Adrenal gland (tissue), 19 donors: Measurements from ENCODE around the gene RBM8A. TPM values are rescaled to one million over a fixed set of nuclear protein-coding genes. Genes with fewer than 3 reads are reported as not detected.
A peak's percentile ranks its signal among the peaks of the same experiment; 100 is the strongest.

Experiments
- DNase-seq, 7 donors: peaks; one replicate each; pipeline ENCODE4 v3.0.0-alpha.2; 2019 to 2020
- H3K27ac ChIP-seq, 5 donors: fragments of 200-600 bp; sonication (generic) in 4 of 5; 1 replicate in 3 of 5; 2 replicates in 2 of 5; pipeline versions ENCODE4 v1.5.1 to v1.8.0; 2016 to 2020; ENCODE audit warnings: mild to moderate bottlenecking in 1 of 5
- H3K27me3 ChIP-seq: fragments of 200-600 bp; 2 replicates; pipeline ENCODE4 v1.8.0; 2021
- H3K36me3 ChIP-seq, 2 donors: fragments of 200-600 bp; replicated peaks in 1 of 2; 1 replicate in 1 of 2; 2 replicates in 1 of 2; pipeline versions ENCODE4 v1.5.1 to v1.8.0; 2018 to 2022
- H3K4me1 ChIP-seq, 2 donors: fragments of 200-600 bp; replicated peaks in 1 of 2; 1 replicate in 1 of 2; 2 replicates in 1 of 2; pipeline versions ENCODE4 v1.5.1 to v1.8.0; 2018 to 2021
- H3K4me3 ChIP-seq, 4 donors: fragments of 200-600 bp; sonication (generic) in 3 of 4; one replicate each; pipeline ENCODE4 v1.5.1; 2016 to 2018
- H3K9me3 ChIP-seq, 3 donors: fragments of 200-600 bp; sonication (generic) in 1 of 3; replicated peaks in 1 of 3; 1 replicate in 2 of 3; 2 replicates in 1 of 3; pipeline versions ENCODE4 v1.5.1 to v1.8.0; 2016 to 2021
- POLR2A ChIP-seq, 2 donors: fragments of 450-650 bp; IDR thresholded peaks; one replicate each; pipeline ENCODE4 v1.6.1; 2017; ENCODE audit warnings: antibody characterized with exemption in 2 of 2, mild to moderate bottlenecking in 2 of 2, moderate library complexity in 1 of 2
- WGBS, 4 donors: extraction: QIAGEN DNeasy Blood & Tissue Kit in 2 of 4; methylation state at CpG; one replicate each; pipeline versions ENCODE4 v1.1.5 to v1.1.7; 2013 to 2017; 5-methylcytosine and 5-hydroxymethylcytosine counted together
- intact Hi-C, 2 donors: fragments of 100-400 bp; cut with DNase I; formaldehyde crosslinking; loops; one replicate each; pipeline versions ENCODE4 v1.14.1 to v1.15.0; 2022 to 2023
- long read RNA-seq, 10 donors: library from polyadenylated mRNA in 3 of 10; unstranded in 2 of 10; stranded (forward) in 1 of 10; transcript quantifications; one replicate each; pipeline ENCODE4 v2.0.0 and lab custom pipeline, GENCODE V29; 2021 to 2026
- polyA plus RNA-seq, 3 donors: library from polyadenylated mRNA; stranded (reverse); fragments of 200-250 nt in 2 of 3; fragments of 350-450 nt in 1 of 3; fragmentation: Illumina TruSeq in 1 of 3; extraction: RNeasy Lipid Tissue Mini Kit (QIAGEN cat#74804) in 1 of 3; gene quantifications; one replicate each; pipeline ENCODE4 v1.2.3, GENCODE V29; 2013 to 2014
- total RNA-seq, 9 donors: library from RNA; depleted of rRNA in 4 of 9; stranded (reverse); fragments of >200 nt in 4 of 9; fragments of 120-200 nt in 1 of 9; fragmentation: NEBNext Ultra II Directional in 1 of 9; extraction: Animal tissue kit (Norgen Biotek cat#: 25700) in 1 of 9; gene quantifications; one replicate each; pipeline versions ENCODE4 v1.1.0 to v1.2.4, GENCODE V29; 2013 to 2023
- TF ChIP-seq, protein P1 (sequence below), 6 experiments: fragments of 450-650 bp in 4 of 6; fragments of 200-600 bp in 2 of 6; sonication (generic) in 1 of 6; IDR thresholded peaks; 1 replicate in 5 of 6; 2 replicates in 1 of 6; pipeline versions ENCODE4 v1.5.1 to v1.8.0; 2016 to 2021; ENCODE audit warnings: antibody characterized with exemption in 6 of 6, mild to moderate bottlenecking in 2 of 6, moderate library complexity in 1 of 6
- donor health status: healthy with polysubstance abuse.
- donor health status: Bipolar disorder and iron deficiency.
- donor health status: DM: yes; HTN: yes; CAD: no.
- donor health status: DM: no; HTN: no; CAD: no.
- donor health status: DM: no; HTN: no; CAD: no.
- donor health status: DM: yes; HTN: yes; CAD: no.

Gene RBM8A
- 100 to 1,000 TPM in 6 of 9 donors, 10 to 100 TPM in 3; 68.9 to 171 (median 116) TPM for total RNA-seq
- 100 to 1,000 TPM in 2 of 3 donors, 10 to 100 TPM in 1; 61.5 to 223 (median 102) TPM for polyA plus RNA-seq
- long read RNA-seq, donor 1, full-length matches to known transcripts: 65 of 95 reads
- long read RNA-seq, donor 1, partial matches to known transcripts: 16 of 95 reads
- long read RNA-seq, donor 1, other reads (novel, unspliced or antisense): 14 of 95 reads
- long read RNA-seq, donor 2, full-length matches to known transcripts: 41 of 54 reads
- long read RNA-seq, donor 2, partial matches to known transcripts: 13 of 54 reads
- long read RNA-seq, donor 2, other reads (novel, unspliced or antisense): 0 of 54 reads
- long read RNA-seq, donor 3, full-length matches to known transcripts: 47 of 57 reads
- long read RNA-seq, donor 3, partial matches to known transcripts: 5 of 57 reads
- long read RNA-seq, donor 3, other reads (novel, unspliced or antisense): 5 of 57 reads
- long read RNA-seq, donor 4, full-length matches to known transcripts: 45 of 53 reads
- long read RNA-seq, donor 4, partial matches to known transcripts: 7 of 53 reads
- long read RNA-seq, donor 4, other reads (novel, unspliced or antisense): 1 of 53 reads
- long read RNA-seq, donor 5, full-length matches to known transcripts: 80 of 93 reads
- long read RNA-seq, donor 5, partial matches to known transcripts: 8 of 93 reads
- long read RNA-seq, donor 5, other reads (novel, unspliced or antisense): 5 of 93 reads
- long read RNA-seq, donor 6, full-length matches to known transcripts: 24 of 44 reads
- long read RNA-seq, donor 6, partial matches to known transcripts: 17 of 44 reads
- long read RNA-seq, donor 6, other reads (novel, unspliced or antisense): 3 of 44 reads
- long read RNA-seq, donor 7, full-length matches to known transcripts: 19 of 33 reads
- long read RNA-seq, donor 7, partial matches to known transcripts: 7 of 33 reads
- long read RNA-seq, donor 7, other reads (novel, unspliced or antisense): 7 of 33 reads
- long read RNA-seq, donor 8, full-length matches to known transcripts: 78 of 101 reads
- long read RNA-seq, donor 8, partial matches to known transcripts: 11 of 101 reads
- long read RNA-seq, donor 8, other reads (novel, unspliced or antisense): 12 of 101 reads
- long read RNA-seq, donor 9, full-length matches to known transcripts: 34 of 47 reads
- long read RNA-seq, donor 9, partial matches to known transcripts: 13 of 47 reads
- long read RNA-seq, donor 9, other reads (novel, unspliced or antisense): 0 of 47 reads
- long read RNA-seq, donor 10, full-length matches to known transcripts: 21 of 44 reads
- long read RNA-seq, donor 10, partial matches to known transcripts: 23 of 44 reads
- long read RNA-seq, donor 10, other reads (novel, unspliced or antisense): 0 of 44 reads

- Histone ChIP-seq H3K9me3 (no peaks in the 10 kb centered on the region), H3K27me3 (no peaks in the 10 kb centered on the region), H3K27ac (peak within 1 kb of the TSS; percentile 89 to 96 (median 91)), H3K4me1 (peaks cover 8 to 23% of the 10 kb centered on the region in 2 donors), H3K4me3 (peak within 1 kb of the TSS; percentile 56 to 96 (median 84)), H3K36me3 (peaks cover 0 to 26% of the 10 kb centered on the region in 2 donors)
- TF ChIP-seq, protein P1, sequence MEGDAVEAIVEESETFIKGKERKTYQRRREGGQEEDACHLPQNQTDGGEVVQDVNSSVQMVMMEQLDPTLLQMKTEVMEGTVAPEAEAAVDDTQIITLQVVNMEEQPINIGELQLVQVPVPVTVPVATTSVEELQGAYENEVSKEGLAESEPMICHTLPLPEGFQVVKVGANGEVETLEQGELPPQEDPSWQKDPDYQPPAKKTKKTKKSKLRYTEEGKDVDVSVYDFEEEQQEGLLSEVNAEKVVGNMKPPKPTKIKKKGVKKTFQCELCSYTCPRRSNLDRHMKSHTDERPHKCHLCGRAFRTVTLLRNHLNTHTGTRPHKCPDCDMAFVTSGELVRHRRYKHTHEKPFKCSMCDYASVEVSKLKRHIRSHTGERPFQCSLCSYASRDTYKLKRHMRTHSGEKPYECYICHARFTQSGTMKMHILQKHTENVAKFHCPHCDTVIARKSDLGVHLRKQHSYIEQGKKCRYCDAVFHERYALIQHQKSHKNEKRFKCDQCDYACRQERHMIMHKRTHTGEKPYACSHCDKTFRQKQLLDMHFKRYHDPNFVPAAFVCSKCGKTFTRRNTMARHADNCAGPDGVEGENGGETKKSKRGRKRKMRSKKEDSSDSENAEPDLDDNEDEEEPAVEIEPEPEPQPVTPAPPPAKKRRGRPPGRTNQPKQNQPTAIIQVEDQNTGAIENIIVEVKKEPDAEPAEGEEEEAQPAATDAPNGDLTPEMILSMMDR (IDR thresholded peaks at IDR 0.05): peak; percentile 43 to 86 (median 74)
- TF ChIP-seq POLR2A (IDR thresholded peaks at IDR 0.05): peak; percentile 95 to 99
- intact Hi-C loops: no loop called here
- peak; percentile 94 to 99 (median 97) for DNase-seq
- WGBS, 4 donors: 0 to 1% (median 0%) methylated on average over 41 of the region's 41 CpGs
These were observed at the start of gene RBM8A for GRCh38 chr1:145927063-145927886. TSS of gene RBM8A (minus strand) at chr1:145927484. CDS start at chr1:145927426, 58 bp downstream.

GRCh38 chr1:145977016-145977415, 49.7 kb upstream of the RBM8A start:
- H3K27ac ChIP-seq: peak overlapping the region in 3 of 5 donors; percentile 94 to 96 (median 95)
- no peaks in the 10 kb centered on the region for H3K27me3 ChIP-seq
- WGBS, 4 donors: 75 to 85% (median 81%) methylated on average over 5 of the region's 5 CpGs
- intact Hi-C loops: loop anchor here (5.0 to 10.0 kb wide), 2 partner anchors 35 to 132 kb away; partner anchors contain the start of gene NUDT17 (in 1 of the 2)
- TF ChIP-seq, protein P1 (IDR thresholded peaks at IDR 0.05): no peak
- TF ChIP-seq POLR2A (IDR thresholded peaks at IDR 0.05): no peak
- no peak overlapping the region for H3K4me3 ChIP-seq
- DNase-seq: peak in 4 of 7 donors; percentile 11 to 63 (median 17)
- H3K4me1 ChIP-seq: peaks cover 38 to 43% of the 10 kb centered on the region in 2 donors
- no peaks in the 10 kb centered on the region for H3K36me3 ChIP-seq
- no peaks in the 10 kb centered on the region for H3K9me3 ChIP-seq

DNA sequence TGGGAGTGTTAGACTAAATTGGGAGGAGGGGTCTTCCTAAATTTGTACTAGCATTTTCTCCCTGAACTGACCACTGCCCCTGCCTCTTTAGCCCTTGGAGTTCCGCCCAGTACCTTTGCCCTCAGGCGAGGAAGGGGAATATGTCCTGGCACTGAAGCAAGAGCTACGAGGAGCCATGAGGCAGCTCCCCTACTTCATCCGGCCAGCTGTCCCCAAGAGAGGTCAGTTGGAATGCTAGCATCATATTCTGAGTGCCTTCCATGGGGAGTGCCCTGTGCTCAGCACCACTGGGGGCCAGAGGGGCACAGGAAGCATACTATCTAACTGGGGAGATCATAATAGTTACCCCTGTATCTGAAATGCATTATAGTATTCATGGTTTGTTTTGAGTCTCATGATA, 47.9 kb upstream of the RBM8A start:
- Histone ChIP-seq H3K27ac (no peak overlapping the region), H3K36me3 (no peaks in the 10 kb centered on the region), H3K27me3 (no peaks in the 10 kb centered on the region), H3K9me3 (no peaks in the 10 kb centered on the region), H3K4me3 (no peak overlapping the region), H3K4me1 (peaks cover 21 to 25% of the 10 kb centered on the region in 2 donors)
- intact Hi-C loops: loop anchor here (5.0 to 10.0 kb wide), 2 partner anchors 37 to 130 kb away; partner anchors contain the start of gene NUDT17 (in 1 of the 2)
- no peak for TF ChIP-seq POLR2A (IDR thresholded peaks at IDR 0.05)
- TF ChIP-seq, protein P1 (IDR thresholded peaks at IDR 0.05): no peak
- DNase-seq: peak in 2 of 7 donors; percentile 11 to 21
- 74 to 90% (median 80%) methylated on average over 2 to 4 of the region's 4 CpGs for WGBS, 4 donors
